GM21723 (cell line): Measurements from ENCODE around the gene TBX15.

Experiments used
- ATAC-seq: cut with Tn5 transposase; IDR thresholded peaks from one replicate; pipeline ENCODE4 v1.9.1; 2021; ENCODE audit warnings: mild to moderate bottlenecking, moderate library complexity; ENCODE audit not compliant: unreplicated experiment

TBX15 gene

GRCh38 chr1:119002028-119002686 lies 14.0 kb upstream of the TBX15 start:
- no peak for ATAC-seq

DNA sequence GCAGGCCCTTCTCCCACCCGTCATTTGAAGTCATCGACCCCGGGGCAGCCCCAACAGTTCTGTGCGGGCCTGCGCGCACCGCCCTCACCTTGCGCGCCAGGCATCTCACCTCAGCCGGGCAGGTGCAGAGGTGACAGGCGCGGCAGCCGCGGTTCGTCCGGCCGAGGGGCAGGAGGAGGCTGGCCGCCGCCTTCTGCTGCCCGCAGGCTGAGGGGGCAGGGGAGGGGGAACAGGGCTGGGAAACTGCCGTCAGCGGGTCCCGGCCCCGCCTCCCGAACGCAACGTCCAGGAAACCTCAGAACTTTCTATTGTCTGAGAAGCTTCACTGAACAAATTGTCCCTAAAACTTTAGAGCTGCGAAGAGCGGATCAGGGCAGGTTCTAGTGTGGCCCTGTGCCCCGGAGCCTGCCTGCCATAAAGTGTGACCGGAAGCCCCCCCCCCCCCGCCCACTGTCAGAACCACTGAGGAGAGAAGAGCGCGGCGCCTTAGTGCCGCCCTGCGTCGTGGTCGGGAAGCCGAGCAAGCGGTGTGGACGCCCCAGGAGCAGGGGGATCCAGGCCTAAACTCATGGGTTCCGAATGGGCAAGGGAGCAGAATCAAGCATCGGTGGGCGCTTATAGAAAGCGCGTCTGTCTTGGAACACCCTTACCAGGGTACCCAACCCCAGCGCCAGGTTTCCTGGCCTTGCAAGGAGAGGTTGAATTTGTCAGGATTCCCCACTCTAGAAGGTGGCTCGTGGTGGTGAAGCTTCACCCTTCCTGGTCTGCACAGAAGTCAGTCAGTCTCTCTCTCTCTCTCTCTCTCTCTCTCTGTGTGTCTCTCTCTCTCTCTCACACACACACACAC lies 13.3 kb upstream of the TBX15 start:
- no peak for ATAC-seq

DNA sequence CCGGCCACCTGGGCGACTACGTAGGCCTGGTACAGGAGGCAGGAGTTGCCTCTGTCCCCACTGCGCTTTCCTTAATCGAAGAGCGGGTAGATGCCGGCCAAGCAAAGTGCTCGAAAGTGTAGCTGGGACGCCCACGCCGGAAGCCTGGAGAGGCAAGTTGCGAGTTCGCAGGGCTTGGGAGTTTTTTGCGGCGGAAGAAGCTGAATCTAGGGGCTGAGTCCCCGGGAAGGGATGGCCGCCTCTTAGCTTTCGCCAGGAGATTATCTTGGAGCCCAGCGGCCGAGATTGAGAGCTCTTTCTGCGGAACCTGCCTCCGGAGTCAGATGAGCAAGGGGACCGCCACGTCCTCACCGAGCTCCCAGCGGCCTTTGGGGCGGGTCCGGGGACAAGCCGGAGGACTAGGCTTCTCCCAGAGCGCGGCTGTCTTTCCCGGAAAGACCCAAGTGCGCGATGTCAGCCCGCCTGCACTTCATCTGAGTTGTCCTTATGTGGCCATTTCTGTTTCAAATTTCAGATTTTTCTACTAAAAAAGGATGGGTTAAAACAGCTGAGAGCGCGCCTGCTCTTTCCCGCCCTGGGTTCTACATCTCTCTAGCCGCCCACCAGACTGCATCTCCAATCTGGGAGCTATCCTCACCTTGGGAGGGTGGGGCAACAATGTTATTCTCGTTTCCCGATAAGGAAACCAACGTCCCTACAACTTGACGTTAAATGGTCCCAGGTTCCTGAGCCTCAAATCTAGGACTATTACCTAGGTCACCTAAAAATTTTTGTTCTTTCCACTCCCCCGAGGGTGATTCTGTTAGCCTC lies 12.4 kb upstream of the TBX15 start:
- no peak for ATAC-seq

- ATAC-seq: no peak
These were observed 11.4 kb upstream of the TBX15 start for GRCh38 chr1:118999348-119000071.

GRCh38 chr1:118998171-118998570 lies 10.0 kb upstream of the TBX15 start:
- no peak for ATAC-seq

GRCh38 chr1:118997225-118997624 lies 9.1 kb upstream of the TBX15 start:
- no peak for ATAC-seq

DNA sequence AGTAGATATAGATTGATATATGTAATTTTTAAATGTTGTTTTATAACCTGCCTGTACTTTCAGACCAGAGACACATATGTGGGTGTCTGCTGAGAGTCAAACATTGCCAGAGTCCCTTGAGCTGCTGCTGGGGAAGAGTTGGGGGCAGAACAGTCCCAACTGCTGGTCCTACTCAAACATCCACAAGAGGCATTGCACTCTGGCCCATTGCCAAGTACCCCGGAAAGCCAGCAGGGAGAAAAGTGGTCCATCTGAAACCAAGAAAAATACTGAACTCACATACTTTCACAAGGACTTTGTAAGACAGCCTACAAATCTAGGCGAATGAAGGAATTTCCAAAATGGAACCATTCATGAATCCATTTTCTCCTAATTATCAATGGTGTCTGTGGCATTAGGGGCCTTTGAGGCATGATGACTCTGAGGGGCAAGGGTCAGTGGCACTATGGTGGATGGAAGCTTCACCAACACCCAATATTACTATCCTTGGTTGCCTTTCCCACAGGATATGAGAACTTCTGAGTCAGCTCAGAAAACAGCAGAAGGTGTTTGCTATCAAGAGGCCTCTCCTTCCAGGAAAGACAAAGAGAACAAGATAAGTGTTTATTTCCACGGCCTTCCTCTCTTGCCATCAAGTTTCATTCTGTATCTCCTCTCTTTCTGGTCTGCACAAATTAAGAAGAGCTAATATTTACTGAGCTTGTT lies 7.3 kb upstream of the TBX15 start:
- ATAC-seq: no peak

DNA sequence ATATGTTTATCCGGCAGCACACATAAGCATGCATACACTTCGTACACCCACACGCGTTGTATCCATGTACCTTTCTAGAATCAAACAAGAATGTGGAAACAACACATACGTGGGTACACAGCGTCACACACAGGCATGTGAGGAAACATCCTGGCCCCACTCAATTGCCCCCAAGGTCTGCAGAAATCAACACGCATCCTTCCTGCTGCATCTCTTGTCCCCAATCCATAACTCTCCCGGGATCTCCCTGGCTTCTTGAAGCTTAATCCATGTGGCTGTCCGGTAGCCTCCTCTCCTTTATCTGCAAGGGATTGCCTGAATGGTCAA lies 5.5 kb upstream of the TBX15 start:
- ATAC-seq: no peak

DNA sequence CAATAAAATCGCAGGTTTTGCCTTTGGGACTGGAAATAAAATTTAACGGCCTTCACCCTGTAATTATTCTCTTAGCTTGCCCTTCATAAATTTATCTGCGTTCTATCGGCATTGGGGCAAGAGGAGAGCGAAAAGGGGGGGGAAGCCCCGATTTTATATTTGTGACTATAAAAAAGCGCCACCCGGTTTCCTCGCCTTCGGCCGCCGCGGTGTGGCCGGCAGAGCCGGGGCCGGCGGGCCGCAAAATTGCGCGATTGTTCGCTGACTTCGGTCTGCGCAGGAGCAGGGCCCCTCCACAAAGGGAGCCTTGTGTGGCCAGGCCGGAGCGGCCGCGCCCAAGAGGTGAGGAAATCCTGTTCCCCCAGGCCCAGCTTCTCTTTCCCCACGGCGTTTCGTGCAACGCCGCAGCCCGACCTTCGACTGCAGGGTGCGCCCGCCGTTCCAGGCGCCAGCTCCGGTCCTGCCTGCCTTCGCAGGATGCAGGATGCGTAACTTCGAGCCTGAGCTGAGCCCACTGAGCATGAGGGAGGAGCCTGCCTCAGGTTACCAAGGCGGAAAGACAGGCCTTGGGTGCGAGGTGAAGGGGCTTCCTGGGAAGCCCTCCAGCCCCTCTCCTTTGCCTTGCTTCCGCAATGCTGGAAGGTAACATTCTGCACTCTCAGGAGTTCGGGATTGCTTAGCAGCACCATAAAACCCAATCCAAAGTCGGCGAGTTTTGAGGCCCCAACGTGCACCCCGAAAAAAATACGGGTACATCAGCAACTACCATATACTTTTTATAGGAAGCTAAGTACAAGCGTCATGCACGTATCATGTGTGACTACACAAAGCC lies 4.9 kb upstream of the TBX15 start:
- ATAC-seq: no peak

DNA sequence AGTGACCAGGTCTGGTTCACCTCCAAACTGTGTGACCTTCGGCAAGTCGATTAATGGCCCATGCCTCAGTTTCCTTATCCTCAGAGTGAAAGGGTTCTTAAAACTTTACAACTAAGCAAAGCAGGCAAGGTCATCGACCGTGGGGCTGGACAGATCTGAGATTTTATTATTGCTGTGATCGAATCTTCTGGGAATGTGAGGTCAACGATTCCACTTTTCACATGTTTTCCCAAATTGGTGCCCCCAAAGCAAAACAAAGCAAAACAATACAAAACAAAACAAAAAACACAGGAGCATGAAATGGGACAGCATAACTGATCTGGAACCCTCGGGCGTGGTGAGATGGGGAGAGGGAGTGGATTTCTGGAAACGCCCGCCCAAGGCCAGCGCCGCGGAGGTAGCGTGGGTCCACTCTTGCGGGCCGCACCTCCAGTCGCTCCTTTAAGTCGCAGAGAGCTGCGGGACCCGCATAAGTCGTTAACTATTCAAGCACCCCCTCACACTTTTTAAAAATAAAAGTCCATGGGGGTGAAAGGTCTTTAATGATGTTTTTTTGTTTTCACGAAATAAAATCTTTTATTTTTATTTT lies 4.2 kb upstream of the TBX15 start:
- ATAC-seq: no peak

GRCh38 chr1:118991448-118991847 lies 3.3 kb upstream of the TBX15 start:
- ATAC-seq: no peak

DNA sequence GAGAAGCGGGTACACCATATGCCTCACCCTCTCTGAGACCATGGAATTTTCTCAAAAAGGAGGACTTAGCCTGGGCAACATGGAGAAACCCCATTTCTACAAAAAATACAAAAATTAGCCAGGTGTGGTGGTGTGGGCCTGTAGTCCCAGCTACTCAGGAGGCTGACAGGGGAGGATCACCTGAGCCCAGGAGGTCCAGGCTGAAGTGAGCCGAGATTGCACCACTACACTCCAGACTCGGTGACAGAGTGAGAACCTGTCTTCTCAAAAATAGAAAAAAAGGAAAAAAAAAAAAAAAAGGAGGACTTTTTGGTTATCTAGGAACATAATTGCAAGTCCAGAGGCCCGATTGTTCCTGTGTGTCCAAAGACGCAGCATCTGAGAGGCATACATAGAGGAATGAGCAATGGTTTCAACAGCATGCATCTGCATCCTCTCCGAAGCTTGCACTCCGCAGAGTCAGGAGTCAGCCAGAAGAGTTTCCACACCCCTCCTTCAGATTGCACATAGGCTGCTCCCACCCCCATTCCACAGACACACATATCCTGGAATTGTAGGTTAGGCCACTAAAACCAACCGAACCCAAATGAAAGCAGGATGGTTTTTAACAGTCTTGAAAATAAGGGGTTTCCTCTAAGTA lies 2.5 kb upstream of the TBX15 start:
- ATAC-seq: no peak

- no peak for ATAC-seq
These were observed 1.8 kb upstream of the TBX15 start for GRCh38 chr1:118989878-118990378.

GRCh38 chr1:118989006-118989815 lies 1.1 kb upstream of the TBX15 start:
- no peak for ATAC-seq

GRCh38 chr1:118987468-118988185 lies 516 bp downstream of the TBX15 start:
- no peak for ATAC-seq

GRCh38 chr1:118986555-118987467 lies 1.3 kb downstream of the TBX15 start:
- no peak for ATAC-seq
